IMR-90 (cell line): ENCODE measurements around the gene ZNF280A. TPM values are rescaled to one million over a fixed set of nuclear protein-coding genes. Genes with fewer than 3 reads are reported as not detected.

Experiments used
- ATAC-seq: fragments of 200-7000 bp; cut with Tn5 transposase; 2 replicates; pipeline ENCODE4 v1.9.1; 2020; ENCODE audit warnings: low read depth, mild to moderate bottlenecking, moderate library complexity
- BruUV-seq: library from RNA; stranded (reverse); fragments of 400-500 nt; replicated peaks from 2 replicates; lab custom pipeline; 2021; lab: Mats Ljungman, UMichigan
- CTCF ChIA-PET: fragments of 300-600 bp; formaldehyde crosslinking; extraction: SDS; loops from one replicate; lab custom pipeline; 2021; ENCODE audit warnings: antibody characterized with exemption; lab: Yijun Ruan, JAX
- POLR2A ChIA-PET: fragments of 300-600 bp; sonication (Branson Sonifier 250); formaldehyde crosslinking; loops from one replicate; lab custom pipeline; 2022; ENCODE audit warnings: antibody characterized with exemption; ENCODE audit not compliant: unreplicated experiment; lab: Charles Lee
- DNase-seq: peaks from one replicate; pipeline ENCODE4 v3.0.0; 2013
- H2AFZ ChIP-seq: replicated peaks from 2 replicates; pipeline ENCODE3; 2013; ENCODE audit warnings: low read length, mild to moderate bottlenecking; ENCODE audit not compliant: poor library complexity
- H2AK5ac ChIP-seq: 2 replicates; pipeline ENCODE4 v1.6.1; 2013; ENCODE audit warnings: low read depth, low read length, inconsistent platforms
- H2AK9ac ChIP-seq: replicated peaks from 2 replicates; pipeline ENCODE3; 2013; ENCODE audit warnings: mild to moderate bottlenecking, low read depth, low read length, moderate library complexity; ENCODE audit not compliant: poor library complexity
- H2BK120ac ChIP-seq: 2 replicates; pipeline ENCODE4 v1.6.1; 2013; ENCODE audit warnings: low read depth, low read length, inconsistent platforms
- H2BK15ac ChIP-seq: 3 replicates; pipeline ENCODE4 v1.6.1; 2013; ENCODE audit warnings: low read depth, low read length, inconsistent platforms
- H2BK20ac ChIP-seq: 2 replicates; pipeline ENCODE4 v1.6.1; 2013; ENCODE audit warnings: low read depth, mild to moderate bottlenecking, inconsistent platforms, low read length, moderate library complexity
- H2BK5ac ChIP-seq: 2 replicates; pipeline ENCODE4 v1.6.1; 2013; ENCODE audit warnings: mild to moderate bottlenecking, low read depth, low read length, inconsistent platforms; ENCODE audit not compliant: poor library complexity, severe bottlenecking
- H3K14ac ChIP-seq: replicated peaks from 2 replicates; pipeline ENCODE4 v1.6.1; 2013; ENCODE audit warnings: low read depth, low read length, inconsistent platforms
- H3K18ac ChIP-seq: 2 replicates; pipeline ENCODE4 v1.6.1; 2013; ENCODE audit warnings: low read depth, low read length, control low read depth
- H3K23ac ChIP-seq: 2 replicates; pipeline ENCODE4 v1.6.1; 2013; ENCODE audit warnings: low read depth, low read length, inconsistent platforms
- H3K27ac ChIP-seq: 2 replicates; pipeline ENCODE4 v1.5.1; 2013; ENCODE audit warnings: mild to moderate bottlenecking, control low read depth, low read length; ENCODE audit not compliant: insufficient read depth
- H3K27me3 ChIP-seq: 2 replicates; pipeline ENCODE4 v1.6.1; 2013; ENCODE audit warnings: low read length; ENCODE audit not compliant: control insufficient read depth, insufficient read depth
- H3K36me3 ChIP-seq: 2 replicates; pipeline ENCODE4 v1.6.1; 2013; ENCODE audit warnings: low read length, mixed read lengths; ENCODE audit not compliant: control insufficient read depth, insufficient read depth
- H3K4ac ChIP-seq: 2 replicates; pipeline ENCODE4 v1.6.1; 2013; ENCODE audit warnings: low read depth, low read length, inconsistent platforms
- H3K4me1 ChIP-seq: 2 replicates; pipeline ENCODE4 v1.6.1; 2013; ENCODE audit warnings: low read length, mixed read lengths; ENCODE audit not compliant: control insufficient read depth, insufficient read depth
- H3K4me2 ChIP-seq: 2 replicates; pipeline ENCODE4 v1.6.1; 2013; ENCODE audit warnings: low read depth, mild to moderate bottlenecking, control low read depth, low read length, moderate library complexity
- H3K4me3 ChIP-seq: 2 replicates; pipeline ENCODE4 v1.5.1; 2013; ENCODE audit warnings: low read depth, mild to moderate bottlenecking, control low read depth, low read length, moderate library complexity; ENCODE audit not compliant: insufficient read depth
- H3K56ac ChIP-seq: 2 replicates; pipeline ENCODE4 v1.6.1; 2013; ENCODE audit warnings: low read length, inconsistent platforms; ENCODE audit not compliant: insufficient read depth; ENCODE audit errors: extremely low read depth
- H3K79me1 ChIP-seq, 2 experiments: 2 replicates each; pipeline ENCODE4 v1.6.1; 2013; ENCODE audit warnings: low read length in 2 of 2, inconsistent platforms in 1 of 2, low read depth in 1 of 2
- H3K9ac ChIP-seq: 2 replicates; pipeline ENCODE4 v1.6.1; 2013; ENCODE audit warnings: low read depth, low read length, control low read depth
- H3K9me1 ChIP-seq: 2 replicates; pipeline ENCODE4 v1.6.1; 2013; ENCODE audit warnings: low read length, inconsistent platforms; ENCODE audit not compliant: insufficient read depth
- H3K9me3 ChIP-seq: 2 replicates; pipeline ENCODE4 v1.6.1; 2013; ENCODE audit warnings: low read length; ENCODE audit not compliant: control insufficient read depth, insufficient read depth
- H4K20me1 ChIP-seq: 2 replicates; pipeline ENCODE4 v1.6.1; 2013; ENCODE audit warnings: low read length, inconsistent platforms; ENCODE audit not compliant: insufficient read depth
- H4K5ac ChIP-seq: 2 replicates; pipeline ENCODE4 v1.6.1; 2013; ENCODE audit warnings: mild to moderate bottlenecking, low read depth, low read length, control low read depth
- H4K8ac ChIP-seq, 2 experiments: 2 replicates each; pipeline ENCODE4 v1.6.1; 2013; ENCODE audit warnings: low read depth in 2 of 2, low read length in 2 of 2, control low read depth in 1 of 2, inconsistent platforms in 1 of 2
- H4K91ac ChIP-seq: 2 replicates; pipeline ENCODE4 v1.6.1; 2013; ENCODE audit warnings: low read depth, low read length, inconsistent platforms; ENCODE audit not compliant: insufficient read depth
- BHLHE40 ChIP-seq: fragments of 150-350 bp; IDR thresholded peaks from 2 replicates; pipeline ENCODE4 v1.6.1; 2016; ENCODE audit warnings: mild to moderate bottlenecking, low read depth, low read length
- CEBPB ChIP-seq: IDR thresholded peaks from 2 replicates; pipeline ENCODE4 v1.6.1; 2012; ENCODE audit warnings: low read depth, low read length, improper control_type of control experiment
- CHD1 ChIP-seq: IDR thresholded peaks from 2 replicates; pipeline ENCODE4 v1.6.1; 2012; ENCODE audit warnings: low read depth, low read length, improper control_type of control experiment
- FOS ChIP-seq: fragments of 150-350 bp; IDR thresholded peaks from 2 replicates; pipeline ENCODE4 v1.6.1; 2016; ENCODE audit warnings: low read depth, low read length
- MAZ ChIP-seq: IDR thresholded peaks from 2 replicates; pipeline ENCODE4 v1.6.1; 2012; ENCODE audit warnings: low read depth, mild to moderate bottlenecking, low read length, improper control_type of control experiment, moderate library complexity, borderline replicate concordance
- NFE2L2 ChIP-seq: fragments of 150-350 bp; IDR thresholded peaks from 2 replicates; pipeline ENCODE4 v1.6.1; 2016; ENCODE audit warnings: low read depth, mild to moderate bottlenecking, low read length
- POLR2A ChIP-seq: IDR thresholded peaks from 2 replicates; pipeline ENCODE4 v1.6.1; 2012; ENCODE audit warnings: mild to moderate bottlenecking, low read depth, low read length
- WGBS, 2 experiments: methylation state at CpG; one replicate each; pipeline versions ENCODE4 v1.1.5 to v1.1.7; 2013; ENCODE audit warnings: missing lambda C conversion rate in 2 of 2; ENCODE audit not compliant: insufficient read length in 1 of 2; ENCODE audit errors: extremely low coverage in 2 of 2; 5-methylcytosine and 5-hydroxymethylcytosine counted together
- dilution Hi-C: fragments of 300-500 bp; cut with HindIII; formaldehyde crosslinking; loops from one replicate; pipeline ENCODE4 v1.14.3; 2018; ENCODE audit warnings: low sequenced_read_pairs; ENCODE audit not compliant: unreplicated experiment
- in situ Hi-C: fragments of 300-500 bp; cut with MboI; formaldehyde crosslinking; loops from 3 replicates; pipeline ENCODE4 v1.14.3; 2019; ENCODE audit warnings: low sequenced_read_pairs, inconsistent platforms, mixed read lengths
- intact Hi-C: fragments of 100-400 bp; cut with micrococcal nuclease; formaldehyde crosslinking; loops from 2 replicates; pipeline ENCODE4 v1.10.0; 2022
- polyA plus RNA-seq, 3 experiments: library from polyadenylated mRNA; depleted of rRNA; stranded (reverse); fragments of >200 nt; gene quantifications; 2 replicates each; pipeline ENCODE4 v1.2.3, GENCODE V29; 2012; ENCODE audit warnings: low replicate concordance in 1 of 3
- total RNA-seq: library from RNA; depleted of rRNA; stranded (reverse); fragments of >200 nt; gene quantifications from 2 replicates; pipeline ENCODE4 v1.2.3, GENCODE V29; 2012
- TF ChIP-seq, protein P1 (sequence below): conservative IDR thresholded peaks from 2 replicates; pipeline ENCODE4 v1.5.1; 2012; ENCODE audit warnings: mild to moderate bottlenecking, low read depth, low read length, improper control_type of control experiment

The ZNF280A gene
- total and polyA plus RNA-seq, 2 of the 4 experiments (the other 2 are of a cell fraction): not detected

DNA sequence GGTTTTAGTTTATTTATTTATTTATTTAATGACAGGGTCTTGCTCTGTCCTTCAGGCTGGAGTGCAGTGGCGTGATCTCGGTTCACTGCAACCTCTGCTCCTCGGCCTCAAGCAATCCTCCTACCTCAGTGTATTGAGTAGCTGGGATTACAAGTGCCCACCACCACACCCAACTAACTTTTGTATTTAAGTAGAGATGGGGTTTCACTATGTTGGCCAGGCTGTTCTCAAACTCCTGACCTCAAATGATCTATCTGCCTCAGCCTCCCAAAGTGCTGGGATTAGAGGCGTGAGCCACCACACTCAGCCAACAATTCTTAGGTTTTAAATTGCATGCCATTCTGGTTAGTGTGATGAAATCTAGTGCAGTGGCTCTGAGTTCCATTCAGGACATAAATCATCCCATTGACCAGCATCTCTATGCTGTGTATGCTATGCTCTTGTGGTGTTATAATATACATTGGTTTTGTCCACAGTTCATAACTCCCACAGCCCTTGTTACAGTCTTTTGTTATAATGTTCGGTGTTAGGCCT, 40.0 kb downstream of the ZNF280A start:
- ChIA-PET POLR2A (no interaction called here), CTCF (interaction anchor here (1.1 kb wide), 1 partner anchor 16 kb away, joined by 4 read pairs; no protein-coding TSS in a partner anchor)
- no CpG with 5 or more reads among the region's 5 CpGs for WGBS, 2 experiments
- H3K27me3 ChIP-seq: no peaks in the 10 kb centered on the region
- H4K8ac ChIP-seq: no peak overlapping the region
- no peak overlapping the region for H2BK5ac ChIP-seq
- no peak overlapping the region for H2AFZ ChIP-seq
- H3K23ac ChIP-seq: no peak overlapping the region
- H4K20me1 ChIP-seq: no peaks in the 10 kb centered on the region
- H3K79me1 ChIP-seq: no peaks in the 10 kb centered on the region
- ATAC-seq: peak; percentile 35; the same call in 1 of the 2 replicates
- intact Hi-C loops: no loop called here
- H2BK120ac ChIP-seq: no peak overlapping the region
- dilution Hi-C loops: no loop called here
- BruUV-seq: no TSS peak
- H3K36me3 ChIP-seq: no peaks in the 10 kb centered on the region
- no peak overlapping the region for H4K91ac ChIP-seq
- no peaks in the 10 kb centered on the region for H3K9me3 ChIP-seq
- no peak overlapping the region for H4K5ac ChIP-seq
- no peak for TF ChIP-seq MAZ
- TF ChIP-seq CEBPB: 0 out of 2 replicates have a peak, but pooled peaks have one; percentile 20
- TF ChIP-seq BHLHE40: no peak
- no peak for TF ChIP-seq FOS
- no peak for TF ChIP-seq CHD1
- TF ChIP-seq, protein P1, sequence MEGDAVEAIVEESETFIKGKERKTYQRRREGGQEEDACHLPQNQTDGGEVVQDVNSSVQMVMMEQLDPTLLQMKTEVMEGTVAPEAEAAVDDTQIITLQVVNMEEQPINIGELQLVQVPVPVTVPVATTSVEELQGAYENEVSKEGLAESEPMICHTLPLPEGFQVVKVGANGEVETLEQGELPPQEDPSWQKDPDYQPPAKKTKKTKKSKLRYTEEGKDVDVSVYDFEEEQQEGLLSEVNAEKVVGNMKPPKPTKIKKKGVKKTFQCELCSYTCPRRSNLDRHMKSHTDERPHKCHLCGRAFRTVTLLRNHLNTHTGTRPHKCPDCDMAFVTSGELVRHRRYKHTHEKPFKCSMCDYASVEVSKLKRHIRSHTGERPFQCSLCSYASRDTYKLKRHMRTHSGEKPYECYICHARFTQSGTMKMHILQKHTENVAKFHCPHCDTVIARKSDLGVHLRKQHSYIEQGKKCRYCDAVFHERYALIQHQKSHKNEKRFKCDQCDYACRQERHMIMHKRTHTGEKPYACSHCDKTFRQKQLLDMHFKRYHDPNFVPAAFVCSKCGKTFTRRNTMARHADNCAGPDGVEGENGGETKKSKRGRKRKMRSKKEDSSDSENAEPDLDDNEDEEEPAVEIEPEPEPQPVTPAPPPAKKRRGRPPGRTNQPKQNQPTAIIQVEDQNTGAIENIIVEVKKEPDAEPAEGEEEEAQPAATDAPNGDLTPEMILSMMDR: no peak
- no peak for TF ChIP-seq POLR2A
- no peak for TF ChIP-seq NFE2L2
- H3K4me2 ChIP-seq: no peak overlapping the region
- no peak overlapping the region for H3K56ac ChIP-seq
- H2AK9ac ChIP-seq: no peak overlapping the region
- no peak overlapping the region for H2BK20ac ChIP-seq
- no peak overlapping the region for H3K27ac ChIP-seq
- no peak overlapping the region for H3K14ac ChIP-seq
- no peak overlapping the region for H2AK5ac ChIP-seq
- H3K4me3 ChIP-seq: no peak overlapping the region
- no peaks in the 10 kb centered on the region for H3K9me1 ChIP-seq
- DNase-seq: peak; percentile 51
- no peak overlapping the region for H3K9ac ChIP-seq
- in situ Hi-C loops: no loop called here
- no peak overlapping the region for H3K4ac ChIP-seq
- H3K18ac ChIP-seq: no peak overlapping the region
- no peak overlapping the region for H2BK15ac ChIP-seq
- no peaks in the 10 kb centered on the region for H3K4me1 ChIP-seq
